Vagina (tissue), 2 donors: ENCODE data around the gene PARD3.

Experiments
- CTCF ChIP-seq, 3 experiments: fragments of 450-650 bp in 2 of 3; fragments of 200-600 bp in 1 of 3; sonication (generic) in 1 of 3; IDR thresholded peaks; one replicate each; pipeline ENCODE4 v1.5.1; 2017 to 2019; ENCODE audit warnings: antibody characterized with exemption in 3 of 3, mild to moderate bottlenecking in 2 of 3, moderate library complexity in 2 of 3
- POLR2A ChIP-seq, 2 donors: fragments of 450-650 bp; IDR thresholded peaks; one replicate each; pipeline ENCODE4 v1.6.1; 2017; ENCODE audit warnings: antibody characterized with exemption in 2 of 2, mild to moderate bottlenecking in 2 of 2, moderate library complexity in 2 of 2
- POLR2AphosphoS5 ChIP-seq, 2 donors: sonication (generic); formaldehyde crosslinking; IDR thresholded peaks; one replicate each; pipeline ENCODE4 v1.9.0; 2017; ENCODE audit warnings: antibody characterized with exemption in 2 of 2, mild to moderate bottlenecking in 2 of 2, low read depth in 1 of 2; ENCODE audit not compliant: insufficient read depth in 1 of 2

- no peak for TF ChIP-seq CTCF (IDR thresholded peaks at IDR 0.05)
- TF ChIP-seq POLR2A (IDR thresholded peaks at IDR 0.05): no peak
- TF ChIP-seq POLR2AphosphoS5 (IDR thresholded peaks at IDR 0.05; ENCODE audit: insufficient read depth in 1 of 2, low read depth in 1 of 2): peak in 1 of 2 donors; percentile 54
Observed at GRCh38 chr10:34815185-34816084, at the start of gene PARD3.
